CD14-positive monocyte (primary cell): ENCODE results near the gene ARID4B. TPM values are rescaled to one million over a fixed set of nuclear protein-coding genes. Genes with fewer than 3 reads are reported as not detected.

Experiments
- DNase-seq, 3 donors: peaks; one replicate each; pipeline ENCODE4 v3.0.0-alpha.2; 2011 to 2022
- H2AFZ ChIP-seq: 2 replicates; pipeline ENCODE4 v1.6.0; 2012; ENCODE audit warnings: mild to moderate bottlenecking, low read depth, low read length, inconsistent platforms; ENCODE audit not compliant: insufficient read depth, poor library complexity, severe bottlenecking
- H3K27ac ChIP-seq, 2 donors: 1 replicate in 1 of 2; 2 replicates in 1 of 2; pipeline ENCODE4 v1.5.1; 2012 to 2013; ENCODE audit warnings: low read length in 2 of 2, control low read depth in 1 of 2, inconsistent platforms in 1 of 2, low read depth in 1 of 2, mild to moderate bottlenecking in 1 of 2
- H3K27me3 ChIP-seq, 2 donors: one replicate each; pipeline versions ENCODE4 v1.6.0 to v1.6.1; 2011 to 2013; ENCODE audit warnings: low read length in 2 of 2; ENCODE audit not compliant: control insufficient read depth in 2 of 2, insufficient read depth in 2 of 2
- H3K36me3 ChIP-seq, 2 donors: replicated peaks in 1 of 2; 1 replicate in 1 of 2; 2 replicates in 1 of 2; pipeline versions ENCODE4 v1.5.1 to v1.6.1; 2012 to 2013; ENCODE audit warnings: low read length in 2 of 2, control low read depth in 1 of 2, inconsistent platforms in 1 of 2, mild to moderate bottlenecking in 1 of 2; ENCODE audit not compliant: insufficient read depth in 2 of 2, control insufficient read depth in 1 of 2
- H3K4me1 ChIP-seq, 2 donors: 1 replicate in 1 of 2; 2 replicates in 1 of 2; pipeline versions ENCODE4 v1.5.1 to v1.6.1; 2012 to 2013; ENCODE audit warnings: low read length in 2 of 2, control low read depth in 1 of 2, inconsistent platforms in 1 of 2, mild to moderate bottlenecking in 1 of 2, moderate library complexity in 1 of 2; ENCODE audit not compliant: insufficient read depth in 2 of 2, control insufficient read depth in 1 of 2
- H3K4me2 ChIP-seq: replicated peaks from 2 replicates; pipeline ENCODE3; 2012; ENCODE audit warnings: low read length, moderate library complexity, mild to moderate bottlenecking; ENCODE audit not compliant: poor library complexity, severe bottlenecking; ENCODE audit errors: extremely low read depth
- H3K4me3 ChIP-seq, 3 experiments: fragments of 200-600 bp in 1 of 3; sonication (generic) in 1 of 3; replicated peaks in 1 of 3; 1 replicate in 2 of 3; 2 replicates in 1 of 3; pipeline ENCODE4 v1.5.1; 2011 to 2013; ENCODE audit warnings: low read length in 3 of 3, mild to moderate bottlenecking in 3 of 3, control low read depth in 2 of 3, low read depth in 2 of 3, inconsistent platforms in 1 of 3, moderate library complexity in 1 of 3
- H3K79me2 ChIP-seq: 2 replicates; pipeline ENCODE4 v1.6.0; 2012; ENCODE audit warnings: mild to moderate bottlenecking, control low read depth, inconsistent platforms, low read length, moderate library complexity; ENCODE audit not compliant: insufficient read depth
- H3K9ac ChIP-seq: 2 replicates; pipeline ENCODE4 v1.6.0; 2017; ENCODE audit warnings: low read length, mild to moderate bottlenecking; ENCODE audit not compliant: insufficient read depth, poor library complexity, severe bottlenecking
- H3K9me3 ChIP-seq, 2 donors: replicated peaks in 1 of 2; 1 replicate in 1 of 2; 2 replicates in 1 of 2; pipeline versions ENCODE4 v1.5.1 to v1.6.1; 2012 to 2013; ENCODE audit warnings: low read length in 2 of 2, control low read depth in 1 of 2; ENCODE audit not compliant: control insufficient read depth in 1 of 2, insufficient read depth in 1 of 2
- H4K20me1 ChIP-seq: 2 replicates; pipeline ENCODE4 v1.6.0; 2012; ENCODE audit warnings: mild to moderate bottlenecking, low read length, control low read depth, moderate library complexity; ENCODE audit not compliant: insufficient read depth
- H3K27ac Mint-ChIP-seq, 7 donors: one replicate each; pipeline ENCODE4 v1.8.0; 2020; ENCODE audit warnings: mild to moderate bottlenecking in 7 of 7, mixed read lengths in 7 of 7, moderate library complexity in 6 of 7, inconsistent platforms in 2 of 7
- H3K27me3 Mint-ChIP-seq, 3 donors: one replicate each; pipeline ENCODE4 v1.8.0; 2021 to 2022; ENCODE audit warnings: low read depth in 3 of 3, mild to moderate bottlenecking in 3 of 3, mixed read lengths in 3 of 3, moderate library complexity in 3 of 3, inconsistent platforms in 1 of 3
- H3K36me3 Mint-ChIP-seq, 2 donors: one replicate each; pipeline ENCODE4 v1.8.0; 2020; ENCODE audit warnings: mixed read lengths in 2 of 2, inconsistent platforms in 1 of 2, mild to moderate bottlenecking in 1 of 2
- H3K4me1 Mint-ChIP-seq: one replicate; pipeline ENCODE4 v1.8.0; 2020; ENCODE audit warnings: mild to moderate bottlenecking, mixed read lengths
- H3K4me3 Mint-ChIP-seq, 2 donors: one replicate each; pipeline ENCODE4 v1.8.0; 2020; ENCODE audit warnings: mild to moderate bottlenecking in 2 of 2, mixed read lengths in 2 of 2, moderate library complexity in 1 of 2
- H3K9me3 Mint-ChIP-seq, 7 donors: one replicate each; pipeline ENCODE4 v1.8.0; 2020 to 2022; ENCODE audit warnings: mixed read lengths in 7 of 7, mild to moderate bottlenecking in 6 of 7, moderate library complexity in 6 of 7, inconsistent platforms in 2 of 7
- WGBS: methylation state at CpG from one replicate; pipeline ENCODE4 v1.1.5; 2013; ENCODE audit warnings: missing lambda C conversion rate; ENCODE audit not compliant: insufficient coverage; 5-methylcytosine and 5-hydroxymethylcytosine counted together
- intact Hi-C, 2 donors: fragments of 100-400 bp; cut with micrococcal nuclease; formaldehyde crosslinking; loops; one replicate each; pipeline versions ENCODE4 v1.15.0 to v1.15.1; 2023
- polyA plus RNA-seq, 3 donors: library from polyadenylated mRNA; depleted of rRNA in 1 of 3; unstranded in 2 of 3; stranded (reverse) in 1 of 3; fragments of 300-500 nt in 2 of 3; fragments of >200 nt in 1 of 3; fragmentation: Illumina TruSeq in 2 of 3; gene quantifications; 1 replicate in 2 of 3; 2 replicates in 1 of 3; pipeline ENCODE4 v1.2.3, GENCODE V29; 2012 to 2021
- TF ChIP-seq, protein P1 (sequence below): fragments of 200-600 bp; IDR thresholded peaks from one replicate; pipeline ENCODE4 v1.8.0; 2022; ENCODE audit warnings: antibody characterized with exemption, mild to moderate bottlenecking

ARID4B gene
- polyA plus RNA-seq, 3 donors, result 9.3 to 15.4 (median 11.1) TPM

DNA sequence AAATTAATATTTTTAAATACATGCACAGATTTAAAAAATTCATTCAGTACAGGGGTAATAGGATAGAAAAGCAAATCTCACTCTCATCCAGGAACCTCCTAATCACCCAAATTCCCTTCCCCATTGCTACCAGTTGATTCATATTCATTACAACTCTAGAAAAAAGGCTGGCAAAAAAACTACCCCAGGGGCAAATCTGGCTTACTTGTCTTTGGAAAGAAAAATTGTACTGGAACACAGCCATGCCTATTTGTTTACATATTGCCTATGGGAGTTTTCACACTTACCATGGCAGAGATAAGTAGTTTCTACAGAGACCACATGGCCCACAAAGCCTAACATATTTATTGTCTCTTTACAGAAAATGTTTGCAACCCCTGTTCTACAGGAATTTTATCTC lies 158.0 kb downstream of the ARID4B start:
- peaks cover 0 to 3% (median 0%) of the 10 kb centered on the region in 7 donors for H3K9me3 Mint-ChIP-seq
- peaks cover 52 to 78% of the 10 kb centered on the region in 2 donors for H3K36me3 Mint-ChIP-seq

DNA sequence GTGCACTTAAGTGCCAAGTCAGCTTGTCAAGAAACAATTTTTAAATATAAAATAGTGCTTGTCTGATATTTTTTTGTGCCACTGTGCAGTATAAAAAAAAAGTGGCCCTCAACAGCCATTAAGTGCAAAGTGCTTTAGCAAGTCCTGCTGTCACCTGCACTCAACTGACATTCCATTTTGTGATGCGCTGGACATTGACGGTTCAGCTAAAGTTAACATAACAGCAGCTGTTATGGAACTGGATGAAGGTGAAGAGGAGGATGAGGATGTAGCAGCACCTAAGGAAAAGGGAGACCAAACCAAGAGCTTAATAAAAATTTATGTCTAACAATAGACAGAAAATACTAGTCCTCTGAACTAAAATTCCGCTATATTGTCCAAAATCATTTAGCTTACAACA lies 159.6 kb downstream of the ARID4B start:
- no peak overlapping the region for H3K9ac ChIP-seq
- Mint-ChIP-seq H3K36me3 (peaks cover 41 to 63% of the 10 kb centered on the region in 2 donors), H3K27me3 (no peaks in the 10 kb centered on the region), H3K4me3 (no peak overlapping the region), H3K9me3 (peaks cover 0 to 3% (median 0%) of the 10 kb centered on the region in 7 donors), H3K4me1 (no peaks in the 10 kb centered on the region), H3K27ac (no peak overlapping the region)
- WGBS, result no CpG with 5 or more reads among the region's 3 CpGs
- no peaks in the 10 kb centered on the region for H3K9me3 ChIP-seq
- no peak overlapping the region for H3K27ac ChIP-seq
- peaks cover 47 to 72% of the 10 kb centered on the region in 2 donors for H3K36me3 ChIP-seq
- no peaks in the 10 kb centered on the region for H3K27me3 ChIP-seq
- H3K4me3 ChIP-seq, result no peak overlapping the region
- H3K4me2 ChIP-seq, result no peak overlapping the region
- no peaks in the 10 kb centered on the region for H3K4me1 ChIP-seq
- no peaks in the 10 kb centered on the region for H4K20me1 ChIP-seq
- H2AFZ ChIP-seq, result no peak overlapping the region
- intact Hi-C loops, result no loop called here
- TF ChIP-seq, protein P1, sequence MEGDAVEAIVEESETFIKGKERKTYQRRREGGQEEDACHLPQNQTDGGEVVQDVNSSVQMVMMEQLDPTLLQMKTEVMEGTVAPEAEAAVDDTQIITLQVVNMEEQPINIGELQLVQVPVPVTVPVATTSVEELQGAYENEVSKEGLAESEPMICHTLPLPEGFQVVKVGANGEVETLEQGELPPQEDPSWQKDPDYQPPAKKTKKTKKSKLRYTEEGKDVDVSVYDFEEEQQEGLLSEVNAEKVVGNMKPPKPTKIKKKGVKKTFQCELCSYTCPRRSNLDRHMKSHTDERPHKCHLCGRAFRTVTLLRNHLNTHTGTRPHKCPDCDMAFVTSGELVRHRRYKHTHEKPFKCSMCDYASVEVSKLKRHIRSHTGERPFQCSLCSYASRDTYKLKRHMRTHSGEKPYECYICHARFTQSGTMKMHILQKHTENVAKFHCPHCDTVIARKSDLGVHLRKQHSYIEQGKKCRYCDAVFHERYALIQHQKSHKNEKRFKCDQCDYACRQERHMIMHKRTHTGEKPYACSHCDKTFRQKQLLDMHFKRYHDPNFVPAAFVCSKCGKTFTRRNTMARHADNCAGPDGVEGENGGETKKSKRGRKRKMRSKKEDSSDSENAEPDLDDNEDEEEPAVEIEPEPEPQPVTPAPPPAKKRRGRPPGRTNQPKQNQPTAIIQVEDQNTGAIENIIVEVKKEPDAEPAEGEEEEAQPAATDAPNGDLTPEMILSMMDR, result no peak
- DNase-seq, result no peak
- H3K79me2 ChIP-seq, result no peaks in the 10 kb centered on the region

More for the DNA sequence above, 158.0 kb downstream of the ARID4B start:
- Mint-ChIP-seq H3K27ac (peak overlapping the region in 1 of 7 donors; percentile 7), H3K27me3 (peaks cover 0 to 2% (median 0%) of the 10 kb centered on the region in 3 donors), H3K4me1 (no peaks in the 10 kb centered on the region), H3K4me3 (no peak overlapping the region)
- Histone ChIP-seq H3K27ac (no peak overlapping the region), H3K36me3 (peaks cover 61 to 88% of the 10 kb centered on the region in 2 donors), H2AFZ (no peak overlapping the region), H3K4me2 (no peak overlapping the region), H3K9me3 (no peaks in the 10 kb centered on the region), H3K27me3 (no peaks in the 10 kb centered on the region), H4K20me1 (no peaks in the 10 kb centered on the region), H3K9ac (no peak overlapping the region), H3K4me1 (no peaks in the 10 kb centered on the region), H3K4me3 (no peak overlapping the region), H3K79me2 (no peaks in the 10 kb centered on the region)
- intact Hi-C loops, result no loop called here
- TF ChIP-seq, protein P1, result no peak
- no peak for DNase-seq
